Activated T-helper 9 cell treated with anti-CD3 and anti-CD28 coated beads, Interleukin-2, amount 50 U/mL, for 16 hours (primary cell): Measurements from ENCODE around the gene SCGB3A1.

ENCODE experiments used
- DNase-seq: peaks from one replicate; pipeline ENCODE4 v3.0.0-alpha.2; 2020; ENCODE audit warnings: low read depth

Gene SCGB3A1

DNA sequence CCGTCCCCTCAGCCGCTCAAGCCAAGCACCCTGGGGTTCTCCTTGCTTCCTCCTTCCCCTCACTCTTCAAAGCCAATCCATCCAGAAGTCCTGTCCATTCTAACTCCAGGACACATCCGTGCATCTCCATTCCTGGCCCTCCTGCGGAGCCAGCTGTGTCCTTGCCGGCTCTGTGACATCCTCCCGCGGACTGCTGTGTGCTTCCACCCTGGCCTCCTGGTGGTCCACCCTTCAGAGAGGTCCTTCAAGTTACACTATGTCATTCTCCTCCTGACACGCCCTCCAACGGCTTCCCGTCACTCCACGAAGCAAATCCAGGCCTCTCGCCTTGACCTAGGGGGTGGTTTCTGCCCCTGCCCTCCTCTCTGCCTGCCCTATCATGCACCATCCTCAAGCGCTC, 13.0 kb upstream of the SCGB3A1 start:
- no peak for DNase-seq

DNA sequence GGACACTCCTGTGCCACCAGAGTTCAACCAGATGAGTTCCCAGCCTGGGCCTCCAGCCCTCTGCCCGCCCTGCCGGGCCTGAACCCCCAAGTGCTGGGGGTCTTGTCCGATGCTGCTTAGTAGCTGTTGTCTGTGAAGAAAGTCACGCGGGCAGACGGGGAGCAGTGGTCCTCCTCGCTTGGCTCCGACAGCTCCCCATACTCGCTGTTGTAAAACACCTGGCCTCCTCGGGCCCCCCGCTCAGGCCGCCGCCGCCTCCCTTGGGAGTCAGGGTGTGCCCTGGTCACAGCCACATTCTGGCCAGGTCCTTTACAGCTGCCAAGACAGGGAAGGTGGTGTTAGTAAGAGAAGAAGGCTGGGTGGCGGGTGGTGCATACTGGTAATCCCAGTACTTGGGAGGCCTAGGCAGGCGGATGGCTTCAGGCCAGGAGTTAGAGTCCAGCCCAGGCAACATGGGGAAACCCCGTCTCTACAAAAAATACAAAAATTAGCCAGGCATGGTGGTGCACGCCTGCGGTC, 11.8 kb upstream of the SCGB3A1 start:
- no peak for DNase-seq

DNA sequence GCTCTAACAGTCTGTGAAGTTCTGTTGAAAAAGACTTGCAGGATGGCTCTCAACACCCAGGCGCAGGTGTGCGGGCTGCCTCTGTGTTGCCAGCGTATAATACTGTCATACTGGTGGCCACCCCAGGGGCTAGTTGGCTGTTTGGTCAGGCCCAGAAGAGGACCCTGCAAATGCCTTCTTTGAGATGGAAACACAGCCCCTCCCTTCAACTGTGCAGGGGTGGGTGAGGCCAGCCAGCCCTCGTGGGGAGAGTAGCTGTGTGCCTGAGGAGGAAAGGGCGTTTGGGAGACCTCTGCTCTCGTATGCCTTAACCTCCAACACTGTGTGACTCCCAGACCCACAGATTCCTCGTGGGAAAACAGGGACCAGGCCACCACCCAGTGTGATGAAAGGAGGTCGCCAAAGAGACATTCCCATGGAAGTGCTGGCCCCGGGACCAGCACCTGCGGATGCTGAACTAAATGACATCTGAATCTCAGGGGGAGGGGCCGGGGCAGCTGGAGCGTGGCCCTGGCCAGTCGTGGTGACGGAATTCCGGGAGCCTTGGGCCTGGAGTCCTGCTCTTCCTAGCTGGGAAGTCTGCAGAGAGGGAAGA, 11.3 kb upstream of the SCGB3A1 start:
- no peak for DNase-seq

DNA sequence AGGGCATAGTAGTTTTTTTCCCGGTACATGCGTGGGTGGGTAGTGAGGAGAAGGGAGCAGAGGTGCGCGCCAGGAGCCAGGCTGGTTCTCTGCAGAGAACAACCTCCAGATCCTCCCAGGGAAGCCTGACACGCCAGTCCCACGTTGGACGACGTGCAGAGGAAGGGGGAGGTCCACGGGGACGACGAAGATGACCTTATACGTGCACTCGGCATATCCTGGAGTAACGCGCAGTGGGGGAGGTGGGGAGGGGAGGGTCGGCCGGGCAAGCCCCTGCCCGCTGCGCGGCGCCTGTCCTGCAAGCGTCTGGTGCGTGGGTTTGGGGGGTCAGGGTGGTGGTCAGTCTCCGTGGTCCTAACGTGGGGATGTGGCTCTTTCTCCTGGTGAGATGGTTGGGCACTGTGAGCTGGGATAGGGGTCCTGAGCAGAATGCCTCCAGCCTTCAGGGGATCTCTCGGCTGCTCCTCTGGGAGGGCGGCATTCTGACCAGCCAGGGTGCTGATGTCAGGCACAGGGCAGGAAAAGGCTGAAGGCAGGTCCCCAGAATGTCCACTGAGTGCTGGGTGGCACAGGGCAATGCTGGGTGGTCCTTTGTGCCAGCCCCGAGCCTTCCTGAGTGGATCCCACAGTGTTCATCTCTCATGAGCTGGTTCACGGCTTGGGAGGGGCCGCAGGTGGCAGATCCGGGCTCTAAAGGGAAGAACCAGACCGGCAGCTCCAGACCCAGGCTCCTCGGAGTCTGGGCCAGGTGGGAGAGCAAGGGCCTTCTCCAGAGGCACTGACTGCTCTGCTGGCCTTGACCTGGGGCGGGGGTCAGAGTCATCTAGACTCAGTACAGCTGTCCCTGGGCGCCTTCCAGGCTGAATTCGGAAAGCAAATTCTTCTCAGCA, 10.5 kb upstream of the SCGB3A1 start:
- no peak for DNase-seq

DNA sequence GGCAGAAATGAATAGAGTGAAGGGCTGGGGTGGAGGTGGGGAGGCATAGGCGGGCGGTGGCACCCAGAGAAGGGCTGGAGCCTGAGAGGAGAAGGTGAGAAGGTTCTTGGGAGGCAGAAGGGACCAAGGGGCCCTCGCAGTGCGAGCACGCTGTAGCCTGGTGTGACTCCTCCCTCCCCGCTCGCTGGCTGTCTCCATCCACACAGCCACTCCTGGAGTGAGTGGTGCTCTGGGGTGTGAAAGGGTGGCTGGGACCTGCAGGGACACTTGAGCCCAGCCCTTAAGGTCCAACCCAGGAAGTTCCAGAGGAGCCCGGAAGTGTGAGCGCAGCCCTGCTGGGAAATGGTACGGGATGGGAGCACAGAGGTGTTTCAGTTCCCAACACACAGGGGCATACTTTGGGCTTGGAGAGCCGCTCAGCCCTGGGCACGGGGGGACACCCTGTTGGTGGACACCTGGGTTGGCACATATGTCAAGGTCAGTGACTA, 9.3 kb upstream of the SCGB3A1 start:
- no peak for DNase-seq

DNA sequence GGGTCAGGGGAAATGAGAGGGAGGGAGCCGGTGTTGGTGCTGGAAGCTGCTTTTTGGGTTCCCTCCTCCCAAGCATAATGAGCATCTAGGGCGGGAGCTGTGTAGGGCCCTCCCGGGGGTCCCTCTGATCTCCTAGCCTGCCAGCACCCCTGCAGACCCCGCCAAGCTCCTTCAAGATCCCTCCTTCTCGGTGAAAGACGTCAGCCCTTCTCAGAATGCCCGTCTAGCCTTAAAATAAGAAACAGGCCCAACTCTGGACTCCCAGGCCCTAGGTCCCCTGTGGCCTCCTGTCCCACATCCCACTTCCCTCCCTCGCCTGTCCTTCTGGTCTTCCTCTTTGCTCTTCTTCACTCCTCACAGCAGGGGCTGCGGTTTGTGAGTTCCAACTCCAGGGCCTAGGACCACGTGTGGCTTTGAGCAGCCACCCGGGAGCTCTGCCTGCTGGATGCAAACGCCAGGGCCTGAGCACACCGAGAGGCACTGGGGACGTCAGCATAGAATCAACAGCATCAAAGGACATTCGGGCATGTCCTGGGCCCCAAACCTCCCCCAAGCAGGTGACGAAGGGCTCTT, 8.8 kb upstream of the SCGB3A1 start:
- DNase-seq, result no peak

DNA sequence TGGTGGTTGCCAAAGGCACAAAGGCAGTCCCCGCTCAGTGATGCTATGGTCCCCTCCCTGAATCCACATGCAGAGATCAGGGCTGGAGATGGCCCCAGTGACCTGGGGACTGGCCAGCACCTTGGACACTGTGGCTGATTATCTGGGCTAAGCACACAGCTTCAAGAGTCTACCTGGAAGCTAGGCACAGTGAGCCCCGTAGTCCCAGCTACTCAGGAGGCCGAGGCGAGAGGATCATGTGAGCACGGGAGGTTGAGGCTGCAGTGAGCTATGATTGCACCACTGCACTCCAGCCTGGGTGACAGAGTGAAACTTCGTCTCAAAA, 8.3 kb upstream of the SCGB3A1 start:
- DNase-seq, result no peak

DNA sequence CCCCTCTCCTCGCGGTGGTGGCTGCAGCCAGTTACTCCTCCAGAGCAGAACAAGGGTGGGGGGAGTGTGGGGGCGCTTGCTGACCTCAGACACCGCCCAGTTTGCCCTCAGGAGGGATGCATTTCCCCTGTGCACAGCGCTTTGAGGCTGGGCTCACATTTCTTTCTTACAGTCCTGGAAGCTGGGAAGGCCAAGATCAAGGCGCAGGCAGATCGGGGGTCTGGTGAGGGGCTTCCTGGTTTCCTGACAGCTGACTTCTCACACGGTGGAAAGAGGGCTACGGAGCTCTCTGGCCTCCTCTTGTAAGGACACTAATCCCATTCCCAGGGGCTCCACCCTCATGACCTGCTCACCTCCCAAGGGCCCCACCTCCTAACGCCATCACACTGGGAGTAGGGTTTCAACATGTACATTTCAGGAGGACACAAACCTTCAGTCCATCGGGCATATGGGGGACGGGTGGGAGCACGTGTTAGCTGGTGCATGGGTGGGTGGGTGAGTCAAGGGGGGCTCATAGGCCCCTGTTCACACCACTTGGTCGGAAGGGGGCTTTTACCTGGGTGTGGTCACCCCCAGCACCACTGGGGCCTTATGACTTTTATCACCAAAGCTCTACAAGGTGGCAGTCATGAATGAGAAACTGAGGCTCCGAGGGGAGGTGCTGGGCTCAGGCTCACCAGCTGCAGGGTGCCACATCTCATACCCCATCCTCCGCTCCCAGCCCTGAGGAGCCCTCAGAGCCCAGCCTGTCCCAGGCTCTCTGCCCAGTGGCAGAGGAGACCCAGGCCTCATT, 7.7 kb upstream of the SCGB3A1 start:
- DNase-seq, result no peak

DNA sequence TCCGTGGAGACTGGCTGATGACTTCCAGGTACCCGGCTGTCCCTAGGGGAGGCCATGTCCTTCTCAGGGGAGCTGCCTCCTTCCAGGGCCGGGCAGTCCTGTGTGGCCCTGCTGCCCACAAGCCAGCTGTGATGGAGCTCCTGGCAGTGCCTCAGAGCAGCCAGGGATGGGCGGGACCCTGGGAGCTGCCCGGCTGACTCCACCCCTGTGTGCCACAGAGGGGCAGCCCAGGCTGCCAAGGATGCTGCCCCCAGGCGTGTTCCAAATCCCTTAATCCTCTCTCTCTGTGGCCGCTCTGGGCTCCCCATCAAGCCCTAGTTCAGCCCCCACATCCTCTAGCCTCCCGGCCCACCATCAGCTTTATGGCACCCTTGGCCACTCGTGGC, 7.0 kb upstream of the SCGB3A1 start:
- no peak for DNase-seq

DNA sequence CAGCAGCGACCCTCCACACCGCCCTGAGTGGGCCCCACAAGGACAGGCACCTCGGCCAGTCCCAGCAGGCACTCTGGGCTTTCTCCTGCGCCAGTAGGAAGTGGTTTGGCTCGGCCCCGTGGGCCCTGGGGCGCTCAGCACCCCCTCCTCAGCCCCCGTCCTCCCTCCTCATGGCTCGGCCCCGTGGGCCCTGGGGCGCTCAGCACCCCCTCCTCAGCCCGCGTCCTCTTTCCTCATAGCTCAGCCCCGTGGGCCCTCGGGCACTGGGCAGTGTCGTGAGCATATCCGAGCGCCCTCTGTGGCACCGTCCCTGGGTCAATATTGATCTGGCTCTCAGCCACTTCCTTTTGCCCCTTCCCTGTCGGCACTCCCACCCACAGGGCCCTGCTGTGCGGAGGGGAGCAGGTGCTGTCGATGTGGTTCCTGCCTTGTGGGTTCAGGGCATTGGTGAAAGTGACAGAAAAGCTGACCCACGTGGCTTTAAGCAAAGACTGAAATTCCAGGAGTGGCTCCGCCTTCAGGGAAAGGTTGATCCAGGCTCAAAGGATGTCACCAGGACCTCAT, 5.5 kb upstream of the SCGB3A1 start:
- DNase-seq, result no peak

DNA sequence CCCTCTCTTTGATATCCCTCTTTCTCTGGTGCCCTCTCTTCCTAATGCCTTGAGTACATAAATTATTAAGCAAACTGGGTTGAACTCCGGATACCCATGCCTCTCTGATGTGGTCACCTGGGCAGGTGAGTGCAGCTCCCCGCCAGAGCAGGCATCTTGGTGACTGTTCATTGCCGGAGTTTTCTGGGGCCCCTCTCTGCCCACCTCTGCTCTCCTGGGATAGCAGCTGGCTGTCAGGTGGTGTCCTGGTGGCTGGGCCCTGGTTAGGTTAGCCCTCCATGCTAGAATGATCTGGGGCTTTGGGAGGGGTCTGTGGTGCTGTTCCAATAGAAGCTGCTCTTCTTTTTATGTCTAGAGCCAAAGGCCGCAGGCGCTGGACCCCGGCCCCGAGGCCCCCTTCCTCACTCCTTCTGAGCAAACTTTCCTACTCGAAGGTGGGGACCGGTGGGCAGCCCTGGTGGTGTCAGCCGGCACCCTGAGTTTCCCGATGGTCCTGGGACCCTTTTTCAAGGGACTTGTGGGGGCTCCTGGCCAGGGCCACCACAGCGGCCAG, 4.9 kb upstream of the SCGB3A1 start:
- no peak for DNase-seq

DNA sequence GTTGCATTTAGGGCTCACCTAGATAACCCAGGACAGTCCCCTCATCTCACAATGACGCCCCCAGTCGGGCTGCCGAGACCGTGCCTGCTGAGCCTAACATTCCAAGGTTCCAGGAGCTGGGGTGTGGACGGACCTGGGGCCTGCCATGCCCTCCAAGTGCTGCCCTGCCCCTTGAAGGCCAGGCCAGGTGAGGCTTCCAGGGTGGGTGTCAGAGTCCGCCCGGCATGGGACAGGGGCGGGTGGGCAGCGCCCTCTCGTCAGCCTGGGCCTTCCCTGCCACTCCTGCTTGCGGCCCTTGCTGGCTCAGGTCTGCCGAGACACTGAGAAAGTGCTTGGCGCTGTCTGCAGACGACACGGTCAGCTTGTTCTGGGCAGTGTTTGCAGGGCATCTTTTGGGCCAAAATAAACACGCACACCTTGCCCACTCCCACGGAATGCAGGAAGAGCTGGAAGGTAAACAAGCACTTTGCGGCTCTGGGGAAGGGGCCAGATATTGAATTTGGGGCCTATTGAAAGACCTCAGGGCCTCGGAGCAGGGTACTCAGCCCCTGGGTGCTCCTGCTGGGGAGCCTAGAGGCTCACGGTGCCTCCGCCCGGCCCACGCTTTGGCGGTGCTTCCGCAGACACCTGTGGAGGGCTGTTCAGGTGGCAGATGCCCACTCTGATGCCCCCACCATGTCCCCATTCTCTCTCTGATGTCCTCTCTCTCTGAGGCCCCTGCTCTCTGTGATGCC, 4.2 kb upstream of the SCGB3A1 start:
- no peak for DNase-seq

DNA sequence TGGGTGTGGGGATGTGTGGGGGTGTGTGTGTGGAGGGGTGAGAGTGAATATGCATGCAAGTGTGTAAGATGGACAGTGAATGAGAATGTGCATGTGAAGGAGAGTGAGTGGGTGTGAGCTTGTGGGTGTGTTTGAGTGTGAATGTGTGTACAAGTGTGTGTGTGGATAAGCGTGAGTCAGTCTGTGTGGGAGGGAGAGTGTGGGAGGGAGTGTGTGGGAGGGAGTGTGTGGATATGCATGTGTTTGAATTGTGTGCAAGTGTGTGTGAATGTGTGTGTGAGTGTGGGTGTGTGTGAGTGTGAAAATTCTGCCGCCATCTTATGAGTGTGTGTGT, 3.7 kb upstream of the SCGB3A1 start:
- no peak for DNase-seq

DNA sequence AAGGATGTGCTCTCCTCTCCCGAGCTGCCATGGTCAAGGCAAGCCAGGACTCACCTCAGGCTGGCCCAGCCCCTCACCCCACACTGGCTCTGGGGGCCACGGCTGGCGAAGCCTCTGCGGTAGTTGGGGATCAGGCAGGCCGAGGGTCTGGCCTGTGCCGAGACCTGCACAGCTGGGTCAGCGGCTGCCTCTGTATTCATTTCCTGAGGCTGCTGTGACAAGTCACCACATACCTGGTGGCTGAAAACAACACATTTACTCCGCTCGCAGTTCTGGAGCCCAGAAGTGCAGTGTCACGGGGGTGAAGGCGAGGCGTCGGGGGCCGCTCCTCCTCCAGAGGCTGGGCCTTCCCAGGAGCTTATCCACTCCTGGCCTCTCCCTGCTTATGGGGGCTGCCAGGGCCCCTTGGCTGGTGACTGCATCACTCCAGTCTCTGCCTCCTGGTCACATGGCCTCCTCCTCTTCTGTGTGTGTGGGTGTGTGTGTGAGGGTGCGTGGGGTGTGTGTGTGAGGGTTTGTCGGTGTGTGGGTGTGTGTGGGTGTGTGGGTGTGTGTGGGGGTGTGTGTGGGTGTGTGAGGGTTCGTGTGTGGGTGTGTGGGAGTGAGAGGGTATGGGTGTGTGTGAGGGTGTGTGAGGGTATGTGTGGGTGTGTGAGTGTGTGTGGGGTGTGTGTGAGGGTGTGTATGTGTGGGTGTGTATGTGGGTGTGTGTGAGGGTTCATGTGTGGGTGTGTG, 3.2 kb upstream of the SCGB3A1 start:
- no peak for DNase-seq

DNA sequence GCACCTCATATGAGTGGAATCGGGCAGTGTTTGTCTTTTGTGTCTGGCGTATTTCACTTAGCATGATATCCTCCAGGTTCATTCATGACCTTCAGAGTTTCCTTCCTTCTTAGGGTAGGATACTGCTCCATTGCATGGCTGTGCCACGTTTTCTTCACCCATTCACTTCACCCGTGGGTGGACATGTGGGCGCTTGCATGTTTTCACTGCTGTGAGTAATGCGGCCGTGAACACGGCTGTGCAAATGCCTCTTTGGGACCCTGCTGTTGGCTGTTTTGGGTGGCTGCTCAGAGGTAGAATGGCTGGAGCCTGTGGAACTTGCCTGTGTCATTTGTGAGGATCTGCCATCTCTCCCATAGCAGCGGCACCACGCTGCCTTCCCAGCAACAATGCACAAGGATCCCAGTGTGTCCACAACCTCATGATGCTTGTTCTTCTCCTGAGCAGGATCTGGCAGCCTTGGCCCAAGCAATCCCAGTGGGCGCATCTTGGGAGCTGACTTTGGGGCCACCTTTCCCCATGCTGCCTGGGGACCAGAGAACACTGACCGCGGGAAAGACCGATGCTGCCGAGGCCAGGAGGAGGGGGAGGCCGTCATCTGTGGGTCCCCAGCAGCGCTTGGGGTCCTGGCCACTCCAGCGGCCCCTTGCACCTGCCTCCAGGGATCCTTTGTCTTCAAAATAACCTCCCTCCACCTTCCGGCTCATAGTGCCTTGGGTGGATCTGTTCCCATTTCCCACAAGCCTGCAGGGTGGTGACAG, 2.3 kb upstream of the SCGB3A1 start:
- no peak for DNase-seq

DNA sequence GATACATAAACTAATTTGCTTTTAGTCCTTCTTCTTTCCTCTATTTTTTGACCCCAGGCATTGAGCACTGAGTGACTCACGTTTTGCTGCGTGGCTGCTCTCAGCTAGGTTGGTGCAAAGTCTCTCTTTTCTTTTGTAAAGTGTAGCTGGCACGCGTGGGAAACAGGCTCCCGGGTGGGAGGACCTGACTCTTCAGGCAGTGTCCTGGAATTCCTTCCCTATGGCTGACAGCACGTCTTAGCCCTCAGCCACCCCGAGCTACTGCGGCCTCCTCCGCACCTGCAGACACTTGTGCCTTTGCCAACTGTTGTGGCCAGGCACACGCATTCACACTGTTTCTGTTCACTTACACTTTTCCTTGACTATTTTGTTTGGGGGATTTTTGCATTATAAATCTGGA, 877 bp upstream of the SCGB3A1 start:
- DNase-seq, result no peak

DNA sequence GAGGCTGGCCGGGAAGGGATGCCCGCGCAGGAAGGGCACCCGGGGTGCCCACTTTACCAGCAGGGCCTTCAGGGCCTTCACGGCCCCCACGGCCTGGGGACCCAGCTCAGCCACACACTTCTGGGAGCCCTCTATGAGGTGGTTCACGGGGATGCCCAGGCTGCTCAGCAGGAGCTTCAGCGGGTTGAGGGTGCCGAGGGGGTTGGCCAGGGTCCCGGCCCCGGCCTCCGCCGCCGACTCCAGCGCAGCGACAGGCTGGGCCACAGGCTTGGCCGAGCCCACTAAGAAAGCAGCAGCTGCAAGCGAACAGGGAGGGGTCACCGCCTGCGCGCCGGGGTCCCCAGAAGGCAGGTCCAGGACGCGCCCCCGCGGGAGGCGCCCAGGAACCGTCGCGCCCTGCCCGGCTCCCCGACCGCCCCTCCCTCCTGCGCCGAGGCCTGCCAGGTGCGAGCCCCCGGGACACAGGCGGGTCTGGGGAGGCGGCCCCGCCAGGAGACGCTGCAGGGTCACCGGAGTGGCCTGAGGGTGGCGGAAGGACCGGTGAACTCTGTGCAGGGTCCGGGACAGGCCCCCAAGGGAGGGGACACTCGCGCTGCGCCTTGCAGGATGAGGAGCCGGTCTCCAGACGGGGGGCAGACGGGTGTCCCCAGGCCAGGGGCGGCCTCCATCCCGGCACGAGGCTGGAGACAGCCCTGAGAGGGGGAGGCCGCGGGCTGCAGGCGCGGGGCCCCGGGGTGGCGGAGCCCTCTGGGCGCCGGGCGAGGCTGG, 572 bp downstream of the SCGB3A1 start:
- no peak for DNase-seq

DNA sequence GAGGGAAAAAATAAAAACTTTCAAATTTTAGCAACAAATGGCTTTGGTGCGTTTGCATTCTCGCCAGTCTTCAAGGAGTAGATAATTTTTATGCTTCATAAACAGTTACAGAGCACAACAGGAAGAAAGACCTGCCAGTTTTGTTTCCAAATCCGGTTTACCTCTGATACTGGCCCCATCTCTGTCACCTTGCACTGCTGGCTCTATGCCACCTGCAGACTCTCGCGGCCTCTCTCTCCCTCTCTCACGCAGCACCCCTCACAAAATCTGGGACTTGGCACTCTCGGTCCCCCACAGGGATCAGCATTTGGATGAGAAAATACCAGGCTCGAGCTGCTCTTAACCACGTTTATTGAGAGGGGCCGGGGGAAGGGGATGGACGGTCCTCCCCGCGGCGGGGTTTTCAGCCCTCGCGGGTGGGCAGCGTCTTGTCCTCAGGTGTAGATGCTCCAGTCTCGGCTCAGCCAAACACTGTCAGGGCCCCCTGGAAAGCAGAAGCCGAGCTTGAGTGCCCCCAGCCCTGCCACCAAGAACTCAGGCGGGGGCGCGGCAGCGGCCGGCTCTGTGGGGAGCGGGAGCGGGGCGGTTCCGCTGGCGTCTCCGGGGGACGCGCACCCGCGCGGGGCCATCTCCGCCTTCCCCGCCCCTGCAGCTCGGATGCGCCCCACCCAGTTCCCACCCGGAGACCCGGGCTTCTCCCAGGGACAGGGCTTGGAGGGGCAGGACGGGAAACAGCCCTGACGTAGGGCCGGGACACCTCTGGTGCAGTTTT, 1.3 kb downstream of the SCGB3A1 start:
- DNase-seq, result no peak
